ENCODE data around the gene NAALADL2.

DNA sequence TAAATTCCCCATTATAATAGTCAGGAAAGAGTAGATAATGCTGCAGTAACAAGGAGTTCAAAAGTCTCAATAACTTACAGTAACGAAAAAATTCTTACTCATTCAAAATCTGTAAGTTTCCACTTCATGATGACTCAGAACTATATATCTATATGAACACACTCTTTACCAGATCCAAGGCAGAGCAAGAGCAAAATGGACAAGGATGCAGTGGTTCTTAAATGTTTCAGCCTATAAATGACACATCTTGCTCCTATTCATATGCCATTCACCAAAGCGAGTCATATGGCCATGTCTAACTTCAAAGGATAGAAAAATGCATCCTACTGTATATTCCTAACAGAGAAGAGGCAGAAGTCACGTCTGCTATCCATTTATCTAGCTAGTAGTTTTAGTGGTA, 787.7 kb downstream of the NAALADL2 start:
- TF ChIP-seq POLR2AphosphoS5 (IDR thresholded peaks at IDR 0.05; ENCODE audit: borderline replicate concordance, low read depth, low read length) (no peak), EZH2 (IDR thresholded peaks at IDR 0.05) (no peak)
